A549 (cell line): Measurements from ENCODE around the gene SIPA1L2. TPM values are rescaled to one million over a fixed set of nuclear protein-coding genes. Genes with fewer than 3 reads are reported as not detected.

Experiments used
- ATAC-seq, 2 experiments: fragments of 200-7000 bp in 1 of 2; fragments of >200 bp in 1 of 2; cut with Nextera tagmentation in 1 of 2; cut with Tn5 transposase in 1 of 2; 3 replicates each; pipeline versions ENCODE4 v1.8.0 to v1.9.1; 2018 to 2020; ENCODE audit warnings: mild to moderate bottlenecking in 1 of 2, moderate library complexity in 1 of 2
- CTCF ChIA-PET: fragments of 300-600 bp; sonication (Branson Sonifier 250); formaldehyde crosslinking; extraction: SDS; loops from one replicate; lab custom pipeline; 2021; ENCODE audit warnings: antibody characterized with exemption, inconsistent platforms; lab: Yijun Ruan, JAX
- POLR2A ChIA-PET: fragments of 350-600 bp; formaldehyde crosslinking; extraction: SDS; loops from one replicate; lab custom pipeline; 2021; ENCODE audit warnings: antibody characterized with exemption, inconsistent platforms; lab: Yijun Ruan, JAX
- DNase-seq, 2 experiments: peaks; one replicate each; pipeline versions ENCODE4 v3.0.0 to v3.0.0-alpha.2; 2011 to 2016; ENCODE audit warnings: low read depth in 1 of 2, low spot score in 1 of 2
- FAIRE-seq: peaks from 2 replicates; lab custom pipeline; 2011; peaks lifted over from hg19 to GRCh38; lab: Jason Lieb, UNC
- H3K27ac ChIP-seq, 2 experiments: fragments of >200 bp; sonication (Bioruptor Twin); formaldehyde crosslinking; 3 replicates each; pipeline ENCODE4 v1.5.1; 2016 to 2017
- H3K4me1 ChIP-seq: fragments of >200 bp; sonication (Bioruptor Twin); formaldehyde crosslinking; 3 replicates; pipeline ENCODE4 v1.6.1; 2016
- H3K4me2 ChIP-seq: fragments of >200 bp; sonication (Bioruptor Twin); formaldehyde crosslinking; 3 replicates; pipeline ENCODE4 v1.6.1; 2016
- H3K4me3 ChIP-seq: fragments of >200 bp; sonication (Bioruptor Twin); formaldehyde crosslinking; 3 replicates; pipeline ENCODE4 v1.5.1; 2016
- H3K9me3 ChIP-seq: fragments of >200 bp; sonication (Bioruptor Twin); formaldehyde crosslinking; 3 replicates; pipeline ENCODE4 v1.6.1; 2016
- CBX2 ChIP-seq: fragments of 200-600 bp; sonication (generic); IDR thresholded peaks from 2 replicates; pipeline ENCODE4 v1.6.1; 2016; ENCODE audit warnings: low read depth, mild to moderate bottlenecking, borderline replicate concordance
- CBX8 ChIP-seq: fragments of 200-600 bp; sonication (generic); IDR thresholded peaks from 2 replicates; pipeline ENCODE4 v1.6.1; 2016
- EP300 ChIP-seq, 2 experiments: fragments of >200 bp; sonication (Bioruptor Twin); formaldehyde crosslinking; IDR thresholded peaks; 2 replicates in 1 of 2; 3 replicates in 1 of 2; pipeline ENCODE4 v1.6.1; 2016 to 2017
- HEYL ChIP-seq: fragments of 250-450 bp; sonication (Bioruptor Pico); IDR thresholded peaks from 2 replicates; pipeline ENCODE4 v1.8.0; 2021; ENCODE audit warnings: mild to moderate bottlenecking, moderate library complexity
- HOXA7 ChIP-seq: fragments of 250-450 bp; sonication (Bioruptor Pico); IDR thresholded peaks from 2 replicates; pipeline ENCODE4 v1.5.0; 2020; ENCODE audit warnings: mild to moderate bottlenecking, moderate library complexity
- HOXB13 ChIP-seq: fragments of 250-450 bp; sonication (Bioruptor Pico); IDR thresholded peaks from 2 replicates; pipeline ENCODE4 v1.5.0; 2020; ENCODE audit warnings: low read depth, mild to moderate bottlenecking, moderate library complexity
- KDM1A ChIP-seq: fragments of 200-600 bp; sonication (generic); IDR thresholded peaks from 2 replicates; pipeline ENCODE4 v1.6.1; 2016; ENCODE audit warnings: low read depth, mild to moderate bottlenecking
- KDM5A ChIP-seq: fragments of 200-600 bp; sonication (generic); IDR thresholded peaks from 2 replicates; pipeline ENCODE4 v1.6.1; 2016; ENCODE audit warnings: antibody characterized with exemption, mild to moderate bottlenecking
- MAFK ChIP-seq: fragments of 450-650 bp; IDR thresholded peaks from 2 replicates; pipeline ENCODE4 v1.6.1; 2014; ENCODE audit not compliant: partially characterized antibody
- MAZ ChIP-seq: fragments of 150-350 bp; IDR thresholded peaks from 2 replicates; pipeline ENCODE4 v1.6.1; 2014; ENCODE audit warnings: antibody characterized with exemption, low read depth, low read length, borderline replicate concordance
- NFE2L2 ChIP-seq: fragments of 150-350 bp; conservative IDR thresholded peaks from 2 replicates; pipeline ENCODE4 v1.6.1; 2014; ENCODE audit warnings: low read length
- NPAS2 ChIP-seq: fragments of 250-450 bp; sonication (Bioruptor Pico); IDR thresholded peaks from 2 replicates; pipeline ENCODE4 v1.8.0; 2022; ENCODE audit warnings: mild to moderate bottlenecking, moderate library complexity, borderline replicate concordance
- PHF8 ChIP-seq: fragments of 200-600 bp; sonication (generic); IDR thresholded peaks from 2 replicates; pipeline ENCODE4 v1.6.1; 2016; ENCODE audit warnings: low read depth, mild to moderate bottlenecking, antibody characterized with exemption, moderate library complexity, borderline replicate concordance
- POLR2A ChIP-seq: IDR thresholded peaks from 2 replicates; pipeline ENCODE4 v1.6.1; 2012; ENCODE audit warnings: mild to moderate bottlenecking, low read length
- RNF2 ChIP-seq: fragments of 200-600 bp; sonication (generic); IDR thresholded peaks from 2 replicates; pipeline ENCODE4 v1.6.1; 2016; ENCODE audit warnings: low read depth, mild to moderate bottlenecking, antibody characterized with exemption, moderate library complexity, borderline replicate concordance
- SMC3 ChIP-seq: fragments of >200 bp; sonication (Bioruptor Twin); formaldehyde crosslinking; IDR thresholded peaks from 3 replicates; pipeline ENCODE4 v1.6.1; 2018; ENCODE audit warnings: inconsistent platforms
- SREBF2 ChIP-seq: fragments of 450-650 bp; IDR thresholded peaks from 2 replicates; pipeline ENCODE4 v1.6.1; 2014; ENCODE audit warnings: mild to moderate bottlenecking, moderate library complexity
- TFCP2L1 ChIP-seq: fragments of 250-450 bp; sonication (Bioruptor Pico); IDR thresholded peaks from 2 replicates; pipeline ENCODE4 v1.5.0; 2021; ENCODE audit warnings: mild to moderate bottlenecking
- TP53 ChIP-seq: fragments of 250-450 bp; sonication (Bioruptor Pico); IDR thresholded peaks from 2 replicates; pipeline ENCODE4 v1.5.0; 2021; ENCODE audit warnings: mild to moderate bottlenecking, moderate library complexity
- WGBS: methylation state at CpG from one replicate; pipeline ENCODE4 v1.1.6; 2017; ENCODE audit errors: missing lambda C conversion rate; 5-methylcytosine and 5-hydroxymethylcytosine counted together
- polyA plus RNA-seq, 4 experiments: library from polyadenylated mRNA; depleted of rRNA in 3 of 4; stranded (reverse); fragments of >200 nt; fragmentation: RNase III in 1 of 4; extraction: RNeasy Plus Mini Kit Qiagen cat#74134 plus additional on column Dnase treatment in 1 of 4; gene quantifications; 2 replicates in 3 of 4; 3 replicates in 1 of 4; pipeline ENCODE4 v1.2.3, GENCODE V29; 2011 to 2017
- TF ChIP-seq, protein P1 (sequence below): fragments of 150-350 bp; IDR thresholded peaks from 2 replicates; pipeline ENCODE4 v1.6.1; 2014; ENCODE audit warnings: low read depth, mild to moderate bottlenecking, low read length
- TF ChIP-seq, protein P2 (sequence below): fragments of >200 bp; sonication (Bioruptor Twin); formaldehyde crosslinking; IDR thresholded peaks from 3 replicates; pipeline ENCODE4 v1.5.1; 2016
- TF ChIP-seq, protein P3 (sequence below): fragments of 200-600 bp; sonication (generic); IDR thresholded peaks from 2 replicates; pipeline ENCODE4 v1.6.1; 2016; ENCODE audit warnings: antibody characterized with exemption, mild to moderate bottlenecking, moderate library complexity
- TF ChIP-seq, protein P4 (sequence below): fragments of 250-450 bp; sonication (Bioruptor Pico); IDR thresholded peaks from 2 replicates; pipeline ENCODE4 v1.5.0; 2021; ENCODE audit warnings: mild to moderate bottlenecking, moderate library complexity, borderline replicate concordance
- TF ChIP-seq, protein P5 (sequence below): fragments of 450-650 bp; IDR thresholded peaks from 2 replicates; pipeline ENCODE4 v1.6.1; 2014; ENCODE audit warnings: antibody characterized with exemption

The SIPA1L2 gene
- polyA plus RNA-seq, 2 of the 4 experiments (the other 2 are of a cell fraction): 6.0 to 16.9 TPM

DNA sequence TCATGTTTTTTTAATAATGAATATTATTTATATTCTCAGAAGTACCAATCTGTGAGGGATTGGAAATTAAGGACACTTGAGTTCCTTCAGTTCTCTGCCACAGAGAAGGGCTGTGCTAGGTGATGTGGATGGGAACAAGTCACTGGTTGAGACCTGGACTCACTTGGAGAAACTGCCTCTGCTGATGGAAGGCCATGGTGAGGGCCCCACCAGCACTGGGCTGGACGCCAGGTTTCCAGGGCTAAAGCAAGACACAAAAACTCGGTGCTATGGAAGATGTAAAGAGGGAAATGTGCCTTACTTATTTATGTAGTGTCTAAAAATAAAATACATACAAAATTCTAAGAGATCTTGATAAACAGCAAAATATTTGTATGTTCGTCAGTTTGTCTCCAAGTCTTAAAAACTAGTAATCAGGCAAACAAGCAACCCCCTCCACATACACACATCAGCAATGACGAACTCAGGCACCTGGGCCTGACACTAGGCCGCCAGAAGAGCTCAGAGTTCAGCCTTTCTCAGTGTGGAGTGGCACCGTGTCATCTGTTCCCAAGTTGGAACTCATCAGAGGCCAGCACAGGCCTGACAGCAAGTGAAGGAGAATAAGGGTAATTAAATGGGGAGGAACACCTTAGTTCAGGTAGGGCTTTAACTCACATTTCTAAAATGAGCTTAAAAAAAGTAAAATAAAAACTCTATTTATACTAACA, 19.6 kb downstream of the SIPA1L2 start:
- no peak overlapping the region for H3K4me2 ChIP-seq
- DNase-seq (no peak), ATAC-seq (no peak), FAIRE-seq (no peak)
- TF ChIP-seq TP53 (no peak), NFE2L2 (no peak), SREBF2 (no peak), KDM1A (no peak), CBX2 (no peak), TFCP2L1 (CRISPR knock-in tag) (no peak), KDM5A (no peak), SMC3 (no peak), CBX8 (no peak), RNF2 (no peak), HEYL (CRISPR knock-in tag) (no peak)
- TF ChIP-seq, protein P1, sequence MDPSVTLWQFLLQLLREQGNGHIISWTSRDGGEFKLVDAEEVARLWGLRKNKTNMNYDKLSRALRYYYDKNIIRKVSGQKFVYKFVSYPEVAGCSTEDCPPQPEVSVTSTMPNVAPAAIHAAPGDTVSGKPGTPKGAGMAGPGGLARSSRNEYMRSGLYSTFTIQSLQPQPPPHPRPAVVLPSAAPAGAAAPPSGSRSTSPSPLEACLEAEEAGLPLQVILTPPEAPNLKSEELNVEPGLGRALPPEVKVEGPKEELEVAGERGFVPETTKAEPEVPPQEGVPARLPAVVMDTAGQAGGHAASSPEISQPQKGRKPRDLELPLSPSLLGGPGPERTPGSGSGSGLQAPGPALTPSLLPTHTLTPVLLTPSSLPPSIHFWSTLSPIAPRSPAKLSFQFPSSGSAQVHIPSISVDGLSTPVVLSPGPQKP: no peak
- TF ChIP-seq, protein P2, sequence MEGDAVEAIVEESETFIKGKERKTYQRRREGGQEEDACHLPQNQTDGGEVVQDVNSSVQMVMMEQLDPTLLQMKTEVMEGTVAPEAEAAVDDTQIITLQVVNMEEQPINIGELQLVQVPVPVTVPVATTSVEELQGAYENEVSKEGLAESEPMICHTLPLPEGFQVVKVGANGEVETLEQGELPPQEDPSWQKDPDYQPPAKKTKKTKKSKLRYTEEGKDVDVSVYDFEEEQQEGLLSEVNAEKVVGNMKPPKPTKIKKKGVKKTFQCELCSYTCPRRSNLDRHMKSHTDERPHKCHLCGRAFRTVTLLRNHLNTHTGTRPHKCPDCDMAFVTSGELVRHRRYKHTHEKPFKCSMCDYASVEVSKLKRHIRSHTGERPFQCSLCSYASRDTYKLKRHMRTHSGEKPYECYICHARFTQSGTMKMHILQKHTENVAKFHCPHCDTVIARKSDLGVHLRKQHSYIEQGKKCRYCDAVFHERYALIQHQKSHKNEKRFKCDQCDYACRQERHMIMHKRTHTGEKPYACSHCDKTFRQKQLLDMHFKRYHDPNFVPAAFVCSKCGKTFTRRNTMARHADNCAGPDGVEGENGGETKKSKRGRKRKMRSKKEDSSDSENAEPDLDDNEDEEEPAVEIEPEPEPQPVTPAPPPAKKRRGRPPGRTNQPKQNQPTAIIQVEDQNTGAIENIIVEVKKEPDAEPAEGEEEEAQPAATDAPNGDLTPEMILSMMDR: no peak
- TF ChIP-seq, protein P3, sequence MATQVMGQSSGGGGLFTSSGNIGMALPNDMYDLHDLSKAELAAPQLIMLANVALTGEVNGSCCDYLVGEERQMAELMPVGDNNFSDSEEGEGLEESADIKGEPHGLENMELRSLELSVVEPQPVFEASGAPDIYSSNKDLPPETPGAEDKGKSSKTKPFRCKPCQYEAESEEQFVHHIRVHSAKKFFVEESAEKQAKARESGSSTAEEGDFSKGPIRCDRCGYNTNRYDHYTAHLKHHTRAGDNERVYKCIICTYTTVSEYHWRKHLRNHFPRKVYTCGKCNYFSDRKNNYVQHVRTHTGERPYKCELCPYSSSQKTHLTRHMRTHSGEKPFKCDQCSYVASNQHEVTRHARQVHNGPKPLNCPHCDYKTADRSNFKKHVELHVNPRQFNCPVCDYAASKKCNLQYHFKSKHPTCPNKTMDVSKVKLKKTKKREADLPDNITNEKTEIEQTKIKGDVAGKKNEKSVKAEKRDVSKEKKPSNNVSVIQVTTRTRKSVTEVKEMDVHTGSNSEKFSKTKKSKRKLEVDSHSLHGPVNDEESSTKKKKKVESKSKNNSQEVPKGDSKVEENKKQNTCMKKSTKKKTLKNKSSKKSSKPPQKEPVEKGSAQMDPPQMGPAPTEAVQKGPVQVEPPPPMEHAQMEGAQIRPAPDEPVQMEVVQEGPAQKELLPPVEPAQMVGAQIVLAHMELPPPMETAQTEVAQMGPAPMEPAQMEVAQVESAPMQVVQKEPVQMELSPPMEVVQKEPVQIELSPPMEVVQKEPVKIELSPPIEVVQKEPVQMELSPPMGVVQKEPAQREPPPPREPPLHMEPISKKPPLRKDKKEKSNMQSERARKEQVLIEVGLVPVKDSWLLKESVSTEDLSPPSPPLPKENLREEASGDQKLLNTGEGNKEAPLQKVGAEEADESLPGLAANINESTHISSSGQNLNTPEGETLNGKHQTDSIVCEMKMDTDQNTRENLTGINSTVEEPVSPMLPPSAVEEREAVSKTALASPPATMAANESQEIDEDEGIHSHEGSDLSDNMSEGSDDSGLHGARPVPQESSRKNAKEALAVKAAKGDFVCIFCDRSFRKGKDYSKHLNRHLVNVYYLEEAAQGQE: no peak
- H3K4me3 ChIP-seq: no peak overlapping the region
- H3K9me3 ChIP-seq: no peaks in the 10 kb centered on the region
- 89% methylated on average over 6 of the region's 6 CpGs for WGBS
- CTCF ChIA-PET: interaction anchor here (0.5 kb wide), 1 partner anchor 548 kb away, joined by 3 read pairs; no protein-coding TSS in a partner anchor
- POLR2A ChIA-PET: no interaction called here
- H3K4me1 ChIP-seq: peaks cover 12% of the 10 kb centered on the region; the same call in 2 of the 3 replicates
- H3K27ac ChIP-seq: no peak overlapping the region

DNA sequence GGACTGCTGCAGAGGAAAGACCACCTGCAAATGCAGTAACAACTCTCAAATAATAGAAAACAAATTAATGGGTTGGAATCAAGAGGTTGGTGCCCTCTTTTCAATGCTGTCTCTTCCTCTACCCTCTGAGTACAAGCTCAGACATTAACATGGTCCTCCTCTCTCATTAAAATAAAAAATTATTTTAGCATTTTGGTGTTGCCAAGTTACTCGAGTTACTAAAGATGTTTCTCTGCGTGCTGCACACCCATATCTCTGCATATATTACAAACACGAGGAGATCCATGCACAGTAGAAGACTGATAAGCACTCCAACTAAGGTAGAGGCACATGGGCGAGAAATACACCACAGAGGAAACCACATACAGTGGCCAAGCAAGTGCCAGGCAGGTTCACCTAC, 21.5 kb downstream of the SIPA1L2 start:
- Histone ChIP-seq H3K4me2 (no peak overlapping the region), H3K9me3 (no peaks in the 10 kb centered on the region), H3K27ac (no peak overlapping the region), H3K4me1 (peaks cover under 1% of the 10 kb centered on the region; the same call in 1 of the 3 replicates), H3K4me3 (no peak overlapping the region)
- CTCF ChIA-PET: interaction anchor here (1.2 kb wide), 1 partner anchor 19 kb away, joined by 4 read pairs; no protein-coding TSS in a partner anchor
- DNase-seq: no peak
- POLR2A ChIA-PET: no interaction called here
- WGBS: 66% methylated on average over 4 of the region's 4 CpGs
- no peak for ATAC-seq
- no peak for FAIRE-seq
- TF ChIP-seq NPAS2 (CRISPR knock-in tag) (no peak), SREBF2 (no peak), SMC3 (no peak), MAFK (no peak), EP300 (IDR thresholded peaks at IDR 0.05) (no peak), POLR2A (no peak), MAZ (no peak), HEYL (CRISPR knock-in tag) (no peak), HOXB13 (CRISPR knock-in tag) (no peak), HOXA7 (CRISPR knock-in tag) (no peak), PHF8 (no peak)
- TF ChIP-seq, protein P4, sequence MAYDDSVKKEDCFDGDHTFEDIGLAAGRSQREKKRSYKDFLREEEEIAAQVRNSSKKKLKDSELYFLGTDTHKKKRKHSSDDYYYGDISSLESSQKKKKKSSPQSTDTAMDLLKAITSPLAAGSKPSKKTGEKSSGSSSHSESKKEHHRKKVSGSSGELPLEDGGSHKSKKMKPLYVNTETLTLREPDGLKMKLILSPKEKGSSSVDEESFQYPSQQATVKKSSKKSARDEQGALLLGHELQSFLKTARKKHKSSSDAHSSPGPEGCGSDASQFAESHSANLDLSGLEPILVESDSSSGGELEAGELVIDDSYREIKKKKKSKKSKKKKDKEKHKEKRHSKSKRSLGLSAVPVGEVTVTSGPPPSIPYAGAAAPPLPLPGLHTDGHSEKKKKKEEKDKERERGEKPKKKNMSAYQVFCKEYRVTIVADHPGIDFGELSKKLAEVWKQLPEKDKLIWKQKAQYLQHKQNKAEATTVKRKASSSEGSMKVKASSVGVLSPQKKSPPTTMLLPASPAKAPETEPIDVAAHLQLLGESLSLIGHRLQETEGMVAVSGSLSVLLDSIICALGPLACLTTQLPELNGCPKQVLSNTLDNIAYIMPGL (CRISPR knock-in tag): no peak
- TF ChIP-seq, protein P3: no peak
- TF ChIP-seq, protein P5, sequence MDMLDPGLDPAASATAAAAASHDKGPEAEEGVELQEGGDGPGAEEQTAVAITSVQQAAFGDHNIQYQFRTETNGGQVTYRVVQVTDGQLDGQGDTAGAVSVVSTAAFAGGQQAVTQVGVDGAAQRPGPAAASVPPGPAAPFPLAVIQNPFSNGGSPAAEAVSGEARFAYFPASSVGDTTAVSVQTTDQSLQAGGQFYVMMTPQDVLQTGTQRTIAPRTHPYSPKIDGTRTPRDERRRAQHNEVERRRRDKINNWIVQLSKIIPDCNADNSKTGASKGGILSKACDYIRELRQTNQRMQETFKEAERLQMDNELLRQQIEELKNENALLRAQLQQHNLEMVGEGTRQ: no peak
